Ramos (cell line): ENCODE data around the gene GALNS.

Experiments
- in situ Hi-C: fragments of 300-500 bp; cut with MboI; formaldehyde crosslinking; loops from one replicate; pipeline ENCODE4 v1.14.3; 2022; ENCODE audit warnings: low sequenced_read_pairs; ENCODE audit not compliant: unreplicated experiment

GALNS gene

GRCh38 chr16:88822281-88823040 is 34.3 kb downstream of the GALNS start:
- in situ Hi-C loops: no loop called here

DNA sequence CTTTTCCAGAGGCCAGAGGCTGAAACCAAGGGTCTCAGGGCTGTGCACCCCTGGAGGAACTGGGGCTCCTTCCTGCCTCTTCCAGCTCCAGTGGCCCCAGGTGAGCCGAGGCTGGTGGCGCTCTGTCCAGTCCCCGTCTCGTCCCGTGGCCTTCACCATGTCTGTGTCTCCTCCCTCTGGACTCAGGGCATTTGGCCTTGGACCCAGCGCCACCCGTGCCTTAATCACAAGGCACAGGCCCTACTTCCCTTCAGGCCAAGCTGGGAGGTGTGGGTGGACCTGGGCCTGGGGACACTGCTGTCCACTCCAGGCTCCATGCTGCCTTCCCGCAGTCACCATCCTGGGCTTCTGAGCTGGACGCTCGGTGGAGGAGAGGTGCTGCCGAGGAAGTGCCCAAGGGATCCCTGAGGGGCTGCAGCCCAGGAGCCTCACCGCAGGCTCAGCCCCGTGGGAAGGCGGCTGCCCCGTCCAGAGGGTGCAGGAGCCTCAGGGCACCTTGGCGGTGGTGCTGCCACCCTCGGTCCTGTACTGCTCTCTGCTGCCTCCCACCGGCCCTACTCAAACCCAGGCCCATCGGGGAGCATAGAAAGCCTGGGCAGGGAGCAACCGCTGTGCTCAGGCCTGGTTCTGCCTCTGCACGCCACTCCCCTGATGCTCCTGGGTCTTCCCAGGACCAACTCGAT is 35.4 kb downstream of the GALNS start:
- in situ Hi-C loops: no loop called here

DNA sequence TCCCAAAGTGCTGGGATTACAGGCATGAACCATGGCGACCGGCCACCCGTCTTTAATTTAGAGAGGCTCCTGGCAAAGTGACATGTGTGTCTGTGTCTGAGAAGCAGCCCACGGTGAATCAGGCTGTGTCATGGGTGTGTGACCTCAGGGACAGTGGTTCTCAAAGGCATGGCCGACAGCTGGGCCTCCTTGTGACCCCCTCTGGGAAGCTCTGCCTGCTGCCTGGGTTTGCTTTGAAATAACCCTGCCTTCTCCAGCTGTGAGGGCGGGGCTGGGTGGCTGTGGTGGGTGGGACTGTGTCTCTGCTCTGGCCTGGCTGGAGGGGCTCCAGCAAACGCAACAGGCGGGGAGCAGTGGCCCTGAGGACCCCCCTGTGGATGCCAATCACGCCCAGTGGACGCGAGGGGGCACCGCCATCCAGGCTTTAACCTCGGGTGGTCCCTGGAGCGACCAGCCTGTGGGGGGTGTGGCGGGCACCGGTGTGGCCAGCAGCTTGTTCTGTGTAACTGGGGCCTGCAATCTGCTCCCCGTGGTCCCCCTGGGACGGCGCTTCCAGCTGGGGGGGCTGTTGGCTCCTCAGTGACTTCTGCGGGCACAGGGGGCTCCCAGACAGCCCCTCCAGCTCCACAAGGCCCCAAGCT is 36.2 kb downstream of the GALNS start:
- in situ Hi-C loops: no loop called here

GRCh38 chr16:88819126-88819525 is 37.6 kb downstream of the GALNS start:
- in situ Hi-C loops: loop anchor here (5.0 kb wide), 1 partner anchor 348 kb away; no protein-coding TSS in a partner anchor

GRCh38 chr16:88818575-88818874 is 38.2 kb downstream of the GALNS start:
- in situ Hi-C loops: loop anchor here (5.0 kb wide), 1 partner anchor 349 kb away; no protein-coding TSS in a partner anchor

GRCh38 chr16:88817785-88818574 is 38.8 kb downstream of the GALNS start:
- in situ Hi-C loops: loop anchor here (5.0 kb wide), 1 partner anchor 349 kb away; no protein-coding TSS in a partner anchor

GRCh38 chr16:88816736-88817535 is 39.8 kb downstream of the GALNS start:
- in situ Hi-C loops: loop anchor here (5.0 kb wide), 1 partner anchor 350 kb away; no protein-coding TSS in a partner anchor

GRCh38 chr16:88815901-88816589 is 40.7 kb downstream of the GALNS start:
- in situ Hi-C loops: loop anchor here (5.0 kb wide), 1 partner anchor 351 kb away; no protein-coding TSS in a partner anchor

GRCh38 chr16:88815227-88815626 is 41.5 kb downstream of the GALNS start:
- in situ Hi-C loops: loop anchor here (5.0 kb wide), 1 partner anchor 352 kb away; no protein-coding TSS in a partner anchor

DNA sequence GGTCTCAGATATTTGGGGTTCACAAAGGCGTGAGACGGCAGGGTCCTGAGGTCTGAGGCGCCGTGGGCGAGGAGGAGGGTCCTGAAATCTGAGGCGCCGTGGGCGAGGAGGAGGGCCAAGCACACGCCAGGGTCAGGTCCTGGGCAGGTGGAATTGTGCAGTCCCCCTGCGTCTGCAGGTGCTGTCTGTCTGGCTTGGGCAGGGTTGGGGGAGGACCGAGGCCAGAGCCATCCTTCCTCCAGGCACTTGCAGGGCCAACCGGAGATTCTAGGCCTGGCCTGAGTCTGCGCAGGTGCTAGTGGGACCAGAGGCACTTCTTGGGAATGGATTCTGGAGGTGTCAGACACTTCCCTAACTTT is 42.6 kb downstream of the GALNS start:
- in situ Hi-C loops: loop anchor here (5.0 kb wide), 1 partner anchor 403 kb away; the partner anchor contains the start of gene ZNF778

GRCh38 chr16:88813269-88814143 is 43.2 kb downstream of the GALNS start:
- in situ Hi-C loops: loop anchor here (5.0 kb wide), 1 partner anchor 404 kb away; the partner anchor contains the start of gene ZNF778

GRCh38 chr16:88812513-88813268 is 44.1 kb downstream of the GALNS start:
- in situ Hi-C loops: loop anchor here (5.0 kb wide), 1 partner anchor 405 kb away; the partner anchor contains the start of gene ZNF778

DNA sequence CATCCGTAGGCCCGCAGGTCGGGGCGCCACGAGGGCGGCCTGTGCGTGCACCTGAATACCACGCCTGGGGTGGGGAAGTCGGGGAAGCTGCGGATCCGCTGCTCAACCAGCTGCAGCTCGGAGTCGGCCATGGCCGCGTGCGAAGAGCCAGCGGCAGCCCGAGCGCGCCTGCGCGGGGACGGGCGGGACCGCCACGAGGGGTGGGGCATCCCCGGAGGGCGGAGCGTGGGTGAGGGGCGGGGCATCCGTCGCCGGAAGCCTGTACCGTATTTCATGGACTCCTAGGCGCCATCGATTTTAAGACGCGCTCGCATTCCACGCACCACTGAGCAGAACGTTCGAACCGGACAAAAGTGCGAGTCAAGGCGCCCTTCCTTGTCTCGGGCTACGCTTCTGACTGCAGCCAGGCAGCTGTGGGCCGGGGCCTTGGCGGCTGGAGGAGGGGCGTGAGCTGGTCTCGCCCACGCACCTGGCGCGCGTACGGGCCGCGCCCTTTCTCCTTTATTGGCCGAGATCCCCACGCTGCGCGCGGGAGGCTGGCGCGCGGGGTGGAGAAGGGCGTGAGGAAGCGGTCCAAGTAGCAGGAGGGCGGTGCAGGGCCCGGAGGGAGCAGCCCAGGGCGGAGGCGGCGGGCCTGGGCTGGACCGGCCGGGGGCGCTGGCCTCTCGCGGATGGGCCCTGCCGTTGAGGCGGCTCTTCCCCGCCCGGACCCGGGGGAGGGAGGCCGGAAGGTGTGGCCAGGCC is 44.8 kb downstream of the GALNS start, which contains the start of gene APRT:
TSS of gene APRT (minus strand) at position 160 of the 744 bp plus-strand sequence. CDS start at position 131, 29 bp downstream.
- in situ Hi-C loops: loop anchor here (5.0 kb wide), 1 partner anchor 405 kb away; the partner anchor contains the start of gene ZNF778

GRCh38 chr16:88810912-88811768 is 45.6 kb downstream of the GALNS start:
- in situ Hi-C loops: loop anchor here (5.0 kb wide), 1 partner anchor 406 kb away; the partner anchor contains the start of gene ZNF778
